ENCODE results near the gene FBLN2. TPM values are rescaled to one million over a fixed set of nuclear protein-coding genes. Genes with fewer than 3 reads are reported as not detected.

FBLN2 gene
- total and polyA plus RNA-seq, 2 of the 4 experiments (the other 2 are of a cell fraction): 11.8 to 60.8 TPM

DNA sequence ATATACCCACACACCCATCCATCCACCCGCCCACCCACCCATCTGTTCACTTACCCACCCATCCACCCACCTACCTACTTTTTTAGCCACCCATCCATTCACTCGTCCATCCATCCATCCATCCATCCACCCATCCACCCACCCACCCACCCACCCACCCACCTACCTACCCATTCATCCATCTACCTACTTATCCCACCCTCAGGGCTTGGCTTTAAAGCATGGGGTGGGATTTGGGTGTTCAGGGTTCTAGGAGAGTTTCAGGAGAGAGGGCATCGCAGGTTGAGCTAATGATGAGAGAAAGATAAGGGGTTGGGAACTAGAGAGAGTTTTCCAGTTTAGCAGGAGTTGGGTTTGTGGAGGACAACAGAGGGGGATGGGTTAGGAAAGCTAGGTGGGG lies 9.7 kb downstream of the FBLN2 start:
- no peaks in the 10 kb centered on the region for H3K9me3 ChIP-seq (ENCODE audit: control insufficient read depth, insufficient read depth, low read length)
- TF ChIP-seq BHLHE40 (IDR thresholded peaks at IDR 0.05; ENCODE audit: low read depth, low read length) (no peak), MAFK (IDR thresholded peaks at IDR 0.05; ENCODE audit: low read depth, low read length) (no peak), FOS (IDR thresholded peaks at IDR 0.05; ENCODE audit: low read depth, low read length) (no peak), CEBPB (IDR thresholded peaks at IDR 0.05; ENCODE audit: low read depth, low read length) (no peak), MAZ (IDR thresholded peaks at IDR 0.05; ENCODE audit: borderline replicate concordance, low read depth, low read length) (no peak), ELK1 (IDR thresholded peaks at IDR 0.05; ENCODE audit: borderline replicate concordance, low read depth, low read length) (no peak), RFX5 (IDR thresholded peaks at IDR 0.05; ENCODE audit: low read depth, low read length) (no peak), SMC3 (IDR thresholded peaks at IDR 0.05; ENCODE audit: low read depth, low read length) (no peak), MXI1 (IDR thresholded peaks at IDR 0.05; ENCODE audit: borderline replicate concordance, low read depth, low read length) (no peak), POLR2A (IDR thresholded peaks at IDR 0.05; ENCODE audit: low read depth, low read length) (no peak), RCOR1 (IDR thresholded peaks at IDR 0.05; ENCODE audit: insufficient replicate concordance, low read length) (no peak), NFE2L2 (IDR thresholded peaks at IDR 0.05; ENCODE audit: low read depth, low read length) (no peak), RAD21 (IDR thresholded peaks at IDR 0.05; ENCODE audit: low read length) (no peak), USF2 (IDR thresholded peaks at IDR 0.05; ENCODE audit: low read depth, low read length) (no peak), CHD1 (IDR thresholded peaks at IDR 0.05; ENCODE audit: low read depth, low read length) (no peak)
- TF ChIP-seq, protein P1, sequence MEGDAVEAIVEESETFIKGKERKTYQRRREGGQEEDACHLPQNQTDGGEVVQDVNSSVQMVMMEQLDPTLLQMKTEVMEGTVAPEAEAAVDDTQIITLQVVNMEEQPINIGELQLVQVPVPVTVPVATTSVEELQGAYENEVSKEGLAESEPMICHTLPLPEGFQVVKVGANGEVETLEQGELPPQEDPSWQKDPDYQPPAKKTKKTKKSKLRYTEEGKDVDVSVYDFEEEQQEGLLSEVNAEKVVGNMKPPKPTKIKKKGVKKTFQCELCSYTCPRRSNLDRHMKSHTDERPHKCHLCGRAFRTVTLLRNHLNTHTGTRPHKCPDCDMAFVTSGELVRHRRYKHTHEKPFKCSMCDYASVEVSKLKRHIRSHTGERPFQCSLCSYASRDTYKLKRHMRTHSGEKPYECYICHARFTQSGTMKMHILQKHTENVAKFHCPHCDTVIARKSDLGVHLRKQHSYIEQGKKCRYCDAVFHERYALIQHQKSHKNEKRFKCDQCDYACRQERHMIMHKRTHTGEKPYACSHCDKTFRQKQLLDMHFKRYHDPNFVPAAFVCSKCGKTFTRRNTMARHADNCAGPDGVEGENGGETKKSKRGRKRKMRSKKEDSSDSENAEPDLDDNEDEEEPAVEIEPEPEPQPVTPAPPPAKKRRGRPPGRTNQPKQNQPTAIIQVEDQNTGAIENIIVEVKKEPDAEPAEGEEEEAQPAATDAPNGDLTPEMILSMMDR (conservative IDR thresholded peaks at IDR 0.05; ENCODE audit: low read depth, low read length): no peak
- no peak overlapping the region for H3K9ac ChIP-seq (ENCODE audit: low read depth, low read length)
- POLR2A ChIA-PET (ENCODE audit: unreplicated experiment): no interaction called here
- H3K4me1 ChIP-seq (ENCODE audit: control insufficient read depth, insufficient read depth, low read length): no peaks in the 10 kb centered on the region
- H3K36me3 ChIP-seq (ENCODE audit: control insufficient read depth, insufficient read depth, low read length): no peaks in the 10 kb centered on the region
- H4K8ac ChIP-seq (ENCODE audit: low read depth in 2 of 2, low read length in 2 of 2): no peak overlapping the region
- in situ Hi-C loops (cut with MboI; ENCODE audit: low sequenced_read_pairs) (no loop called here), dilution Hi-C loops (cut with HindIII; ENCODE audit: low sequenced_read_pairs, unreplicated experiment) (no loop called here), intact Hi-C loops (cut with micrococcal nuclease) (no loop called here)
- H3K4ac ChIP-seq (ENCODE audit: low read depth, low read length): no peak overlapping the region
- ATAC-seq (ENCODE audit: low read depth) (no peak), DNase-seq (no peak)
- no peak overlapping the region for H4K91ac ChIP-seq (ENCODE audit: insufficient read depth, low read depth, low read length)
- no peak overlapping the region for H2AK5ac ChIP-seq (ENCODE audit: low read depth, low read length)
- no peak overlapping the region for H3K4me2 ChIP-seq (ENCODE audit: low read depth, low read length)
- no peaks in the 10 kb centered on the region for H4K20me1 ChIP-seq (ENCODE audit: insufficient read depth, low read length)
- H2AK9ac ChIP-seq (replicated peaks; ENCODE audit: low read depth, low read length, poor library complexity): no peak overlapping the region
- no peak overlapping the region for H2AFZ ChIP-seq (replicated peaks; ENCODE audit: low read length, poor library complexity)
- H3K4me3 ChIP-seq (ENCODE audit: insufficient read depth, low read depth, low read length): no peak overlapping the region
- H3K18ac ChIP-seq (ENCODE audit: low read depth, low read length): no peak overlapping the region
- no peak overlapping the region for H2BK120ac ChIP-seq (ENCODE audit: low read depth, low read length)
- H3K9me1 ChIP-seq (ENCODE audit: insufficient read depth, low read length): no peaks in the 10 kb centered on the region
- WGBS, 2 experiments (ENCODE audit: extremely low coverage in 2 of 2, insufficient read length in 1 of 2): 83% methylated on average over 1 of the region's 3 CpGs; no CpG with 5 or more reads in 1 of the 2 experiments
- H2BK20ac ChIP-seq (ENCODE audit: low read depth, low read length): no peak overlapping the region
- CTCF ChIA-PET: no interaction called here
- H3K56ac ChIP-seq (ENCODE audit: extremely low read depth, insufficient read depth, low read length): no peak overlapping the region
- no peak overlapping the region for H3K14ac ChIP-seq (replicated peaks; ENCODE audit: low read depth, low read length)
- no peaks in the 10 kb centered on the region for H3K79me1 ChIP-seq (ENCODE audit: low read depth in 1 of 2, low read length in 2 of 2)
- H3K23ac ChIP-seq (ENCODE audit: low read depth, low read length): no peak overlapping the region
- H2BK5ac ChIP-seq (ENCODE audit: low read depth, low read length, poor library complexity, severe bottlenecking): no peak overlapping the region
- peaks cover 6% of the 10 kb centered on the region; the same call in 1 of the 2 replicates for H3K27me3 ChIP-seq (ENCODE audit: control insufficient read depth, insufficient read depth, low read length)
- no peak overlapping the region for H3K27ac ChIP-seq (ENCODE audit: insufficient read depth, low read length)
- H2BK15ac ChIP-seq (ENCODE audit: low read depth, low read length): no peak overlapping the region
- no TSS peak for BruUV-seq (replicated peaks)
- H4K5ac ChIP-seq (ENCODE audit: low read depth, low read length): no peak overlapping the region

Measured in IMR-90 (cell line).